ENCODE measurements around the gene ZNF24. TPM values are rescaled to one million over a fixed set of nuclear protein-coding genes. Genes with fewer than 3 reads are reported as not detected.
A peak's percentile ranks its signal among the peaks of the same experiment; 100 is the strongest.

ZNF24 gene
- total and polyA plus RNA-seq, 10 of the 15 experiments (the other 5 are each of a cell fraction or from before 2014, with no cell fraction given), result 13.6 to 41.7 (median 28.3) TPM

GRCh38 chr18:35290094-35290735, 54.0 kb downstream of the ZNF24 start, which contains the start of gene ZSCAN30 (continued):
- TF ChIP-seq ELK1 (IDR thresholded peaks at IDR 0.05; ENCODE audit: low read depth, low read length) (0 out of 2 replicates have a peak, but pooled peaks have one; percentile 28), GATAD2B (conservative IDR thresholded peaks at IDR 0.05; ENCODE audit: low read depth) (peak; percentile 69; the same call in 1 of the 2 replicates), CTCF (IDR thresholded peaks at IDR 0.05 in 2 of 3, conservative IDR thresholded peaks at IDR 0.05 in 1 of 3; ENCODE audit: control insufficient read depth in 2 of 3, extremely low read depth in 1 of 3, insufficient read depth in 1 of 3, low read depth in 3 of 3, low read length in 3 of 3) (no peak), GABPA (IDR thresholded peaks at IDR 0.05; ENCODE audit: low read depth) (0 out of 2 replicates have a peak, but pooled peaks have one; percentile 43), NRF1 (conservative IDR thresholded peaks at IDR 0.05; ENCODE audit: low read depth, low read length) (peak; percentile 77), ESRRA (IDR thresholded peaks at IDR 0.05; ENCODE audit: low read length) (peak; percentile 63; the same call in 1 of the 2 replicates), SIN3A (IDR thresholded peaks at IDR 0.05; ENCODE audit: low read depth, low read length) (peak; percentile 80), SP1 (IDR thresholded peaks at IDR 0.05; ENCODE audit: low read depth, low read length) (peak; percentile 58), RELB (IDR thresholded peaks at IDR 0.05; ENCODE audit: low read depth) (peak; percentile 89), SRF (IDR thresholded peaks at IDR 0.05; ENCODE audit: low read depth in 2 of 2, low read length in 2 of 2) (0 out of 4 replicates have a peak, but pooled peaks of 1 of the 2 experiments have one; percentile 5), RAD51 (IDR thresholded peaks at IDR 0.05) (0 out of 2 replicates have a peak, but pooled peaks have one; percentile 33)
